Activated naive CD4-positive, alpha-beta T cell treated with anti-CD3 and anti-CD28 coated beads for 36 hours (primary cell): ENCODE results near the gene HDAC8. TPM values are rescaled to one million over a fixed set of nuclear protein-coding genes. Genes with fewer than 3 reads are reported as not detected.
"Not testable (repeated sequence)": the region's sequence is repeated elsewhere in the genome, so short reads cannot be mapped to it uniquely, and the experiment has no call there.

Experiments used
- CTCF ChIA-PET: fragments of 350-600 bp; sonication (Branson Sonifier 250); formaldehyde crosslinking; loops from one replicate; lab custom pipeline; 2021; ENCODE audit warnings: antibody characterized with exemption; lab: Charles Lee
- DNase-seq: peaks from one replicate; pipeline ENCODE4 v3.0.0-alpha.2; 2020
- H3K27ac Mint-ChIP-seq: one replicate; pipeline ENCODE4 v1.8.0; 2021; ENCODE audit warnings: mild to moderate bottlenecking, mixed read lengths
- H3K27me3 Mint-ChIP-seq: one replicate; pipeline ENCODE4 v1.8.0; 2021; ENCODE audit warnings: low read depth, mixed read lengths
- H3K36me3 Mint-ChIP-seq: one replicate; pipeline ENCODE4 v1.8.0; 2021; ENCODE audit warnings: low read depth, mixed read lengths
- H3K4me1 Mint-ChIP-seq: one replicate; pipeline ENCODE4 v1.8.0; 2021; ENCODE audit warnings: low read depth, mixed read lengths
- H3K4me3 Mint-ChIP-seq: one replicate; pipeline ENCODE4 v1.8.0; 2021; ENCODE audit warnings: mild to moderate bottlenecking, moderate library complexity, mixed read lengths
- H3K9me3 Mint-ChIP-seq: one replicate; pipeline ENCODE4 v1.8.0; 2021; ENCODE audit warnings: mixed read lengths
- intact Hi-C: fragments of 100-400 bp; cut with micrococcal nuclease; formaldehyde crosslinking; loops from one replicate; pipeline ENCODE4 v1.15.1; 2023
- total RNA-seq, 2 experiments: library from RNA; stranded (reverse); gene quantifications; one replicate each; pipeline ENCODE4 v1.2.3, GENCODE V29; 2021

The HDAC8 gene
- total RNA-seq, 2 experiments from 2014 or later: 14.8 to 16.8 TPM

DNA sequence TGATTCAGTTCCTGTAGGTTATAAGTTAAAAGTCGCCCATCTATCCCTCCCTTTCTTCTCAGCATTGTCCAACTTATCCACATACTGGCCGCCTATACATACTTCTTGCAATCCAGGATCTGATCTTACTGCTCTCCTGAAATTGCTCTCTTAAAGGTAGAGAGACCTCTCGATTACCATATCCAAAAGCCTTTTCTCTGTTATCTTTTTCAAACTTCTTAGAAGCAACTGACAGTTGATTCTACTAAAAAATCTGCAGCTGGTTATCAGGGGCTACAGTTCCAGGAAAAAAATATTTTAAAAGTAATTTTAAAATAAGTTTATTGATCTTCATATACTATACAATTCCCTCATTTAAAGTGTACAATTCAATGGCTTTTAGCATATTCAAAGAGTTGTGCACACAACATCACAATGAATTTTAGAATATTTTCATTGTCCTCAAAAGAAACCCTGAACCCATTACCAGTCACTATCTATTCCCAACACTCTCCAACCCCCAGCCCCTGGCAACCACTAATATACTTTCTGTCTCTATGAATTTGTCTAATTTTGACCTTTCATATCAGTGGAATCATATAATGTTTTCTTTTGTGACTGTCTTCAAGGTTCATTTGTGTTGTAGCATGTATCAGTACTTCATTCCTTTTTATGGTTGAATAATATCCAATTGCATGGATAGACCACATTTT is 102.0 kb downstream of the HDAC8 start:
- DNase-seq: no peak
- Mint-ChIP-seq H3K27ac (no peak overlapping the region), H3K27me3 (no peaks in the 10 kb centered on the region), H3K36me3 (peaks cover 17% of the 10 kb centered on the region), H3K4me3 (no peak overlapping the region), H3K4me1 (no peaks in the 10 kb centered on the region), H3K9me3 (no peaks in the 10 kb centered on the region)
- CTCF ChIA-PET: no interaction called here
- intact Hi-C loops: no loop called here

GRCh38 chrX:72470117-72470516 is 102.5 kb downstream of the HDAC8 start:
- H3K9me3 Mint-ChIP-seq: no peaks in the 10 kb centered on the region

DNA sequence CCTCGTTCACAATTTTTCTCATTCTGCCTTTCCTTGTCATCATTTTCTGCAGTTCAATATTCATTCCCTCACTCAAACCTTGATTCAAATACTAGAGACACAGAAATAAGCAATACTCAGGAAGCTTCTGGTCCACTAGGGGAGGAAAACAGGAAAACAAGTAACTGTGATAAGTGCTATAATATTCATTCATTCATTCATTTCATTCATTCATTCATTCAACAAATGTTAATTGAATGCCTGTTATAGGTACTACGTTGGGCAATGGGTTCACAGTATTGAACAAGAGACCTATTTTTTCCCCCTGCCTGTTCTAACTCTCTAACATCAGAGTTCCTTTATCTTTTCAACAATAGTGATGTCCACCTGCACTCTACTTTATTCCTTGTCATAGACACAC is 104.0 kb downstream of the HDAC8 start:
- H3K4me3 Mint-ChIP-seq: no peak overlapping the region
- H3K36me3 Mint-ChIP-seq: peaks cover 15% of the 10 kb centered on the region
- no peaks in the 10 kb centered on the region for H3K4me1 Mint-ChIP-seq
- intact Hi-C loops: no loop called here
- DNase-seq: no peak
- CTCF ChIA-PET: no interaction called here
- H3K9me3 Mint-ChIP-seq: no peaks in the 10 kb centered on the region
- H3K27ac Mint-ChIP-seq: no peak overlapping the region
- no peaks in the 10 kb centered on the region for H3K27me3 Mint-ChIP-seq

More at GRCh38 chrX:72470117-72470516, 102.5 kb downstream of the HDAC8 start:
- DNase-seq: no peak
- Mint-ChIP-seq H3K4me1 (no peaks in the 10 kb centered on the region), H3K27ac (no peak overlapping the region), H3K4me3 (no peak overlapping the region), H3K36me3 (peaks cover 17% of the 10 kb centered on the region), H3K27me3 (no peaks in the 10 kb centered on the region)
- CTCF ChIA-PET: no interaction called here
- intact Hi-C loops: no loop called here

DNA sequence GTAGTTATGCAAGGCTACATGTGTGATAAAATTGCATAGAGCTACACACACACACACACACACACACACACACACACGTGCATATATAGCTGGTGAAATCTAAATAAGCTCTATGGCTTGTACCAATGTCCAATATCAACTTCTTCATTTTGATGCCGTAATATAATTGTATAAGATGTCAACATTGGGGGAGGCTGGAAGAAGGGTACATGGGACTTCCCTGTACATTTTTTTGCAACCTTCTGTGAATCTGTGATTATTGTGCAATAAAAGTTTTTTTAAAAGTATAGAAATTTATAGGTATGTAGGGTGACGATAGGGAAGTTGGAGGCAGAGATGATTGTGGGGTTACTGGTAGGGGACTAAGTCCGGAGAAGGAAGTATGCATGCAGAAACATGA is 105.5 kb downstream of the HDAC8 start:
- Mint-ChIP-seq H3K4me3 (no peak overlapping the region), H3K27me3 (no peaks in the 10 kb centered on the region), H3K36me3 (peaks cover 12% of the 10 kb centered on the region), H3K9me3 (no peaks in the 10 kb centered on the region), H3K27ac (no peak overlapping the region), H3K4me1 (no peaks in the 10 kb centered on the region)
- intact Hi-C loops: no loop called here
- CTCF ChIA-PET: no interaction called here
- no peak for DNase-seq

- intact Hi-C loops: no loop called here
- Mint-ChIP-seq H3K36me3 (peaks cover 17% of the 10 kb centered on the region), H3K4me1 (no peaks in the 10 kb centered on the region), H3K27me3 (no peaks in the 10 kb centered on the region), H3K4me3 (no peak overlapping the region), H3K9me3 (no peaks in the 10 kb centered on the region), H3K27ac (no peak overlapping the region)
- CTCF ChIA-PET: no interaction called here
- DNase-seq: no peak
These were observed 106.2 kb downstream of the HDAC8 start for GRCh38 chrX:72466493-72466892.

GRCh38 chrX:72465889-72466288 is 106.8 kb downstream of the HDAC8 start:
- CTCF ChIA-PET: no interaction called here
- DNase-seq: no peak
- H3K27me3 Mint-ChIP-seq: no peaks in the 10 kb centered on the region
- H3K27ac Mint-ChIP-seq: no peak overlapping the region
- no peaks in the 10 kb centered on the region for H3K4me1 Mint-ChIP-seq
- intact Hi-C loops: no loop called here
- H3K9me3 Mint-ChIP-seq: no peaks in the 10 kb centered on the region
- H3K4me3 Mint-ChIP-seq: no peak overlapping the region
- H3K36me3 Mint-ChIP-seq: peaks cover 17% of the 10 kb centered on the region

DNA sequence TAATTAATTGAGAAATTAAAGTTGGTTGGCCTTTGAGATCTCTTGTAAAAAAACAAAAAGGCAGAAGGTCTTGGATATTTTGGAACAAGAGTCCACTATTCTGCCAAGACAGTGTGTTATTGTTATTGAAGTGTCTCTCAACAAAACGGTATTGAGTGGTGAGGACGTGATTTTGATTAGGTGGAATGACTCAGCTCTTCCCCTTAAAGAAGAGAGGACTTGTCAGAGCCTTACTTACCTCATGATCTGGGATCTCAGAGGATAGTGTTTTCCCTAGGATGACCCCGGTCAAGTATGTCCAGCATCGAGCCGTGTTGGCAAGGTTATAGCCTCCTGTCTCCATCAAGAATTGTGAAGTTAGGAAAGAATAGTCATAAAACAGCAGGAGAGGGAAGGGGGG is 110.9 kb downstream of the HDAC8 start:
- CTCF ChIA-PET: no interaction called here
- DNase-seq: no peak
- H3K9me3 Mint-ChIP-seq: no peaks in the 10 kb centered on the region
- intact Hi-C loops: no loop called here
- H3K36me3 Mint-ChIP-seq: peaks cover 11% of the 10 kb centered on the region
- no peak overlapping the region for H3K4me3 Mint-ChIP-seq
- H3K27ac Mint-ChIP-seq: no peak overlapping the region
- H3K27me3 Mint-ChIP-seq: no peaks in the 10 kb centered on the region
- H3K4me1 Mint-ChIP-seq: no peaks in the 10 kb centered on the region

GRCh38 chrX:72461288-72461687 is 111.4 kb downstream of the HDAC8 start:
- no peak overlapping the region for H3K27ac Mint-ChIP-seq
- no peak overlapping the region for H3K4me3 Mint-ChIP-seq
- H3K4me1 Mint-ChIP-seq: no peaks in the 10 kb centered on the region
- CTCF ChIA-PET: no interaction called here
- intact Hi-C loops: no loop called here
- DNase-seq: no peak
- H3K36me3 Mint-ChIP-seq: peaks cover 11% of the 10 kb centered on the region
- no peaks in the 10 kb centered on the region for H3K27me3 Mint-ChIP-seq
- H3K9me3 Mint-ChIP-seq: no peaks in the 10 kb centered on the region

DNA sequence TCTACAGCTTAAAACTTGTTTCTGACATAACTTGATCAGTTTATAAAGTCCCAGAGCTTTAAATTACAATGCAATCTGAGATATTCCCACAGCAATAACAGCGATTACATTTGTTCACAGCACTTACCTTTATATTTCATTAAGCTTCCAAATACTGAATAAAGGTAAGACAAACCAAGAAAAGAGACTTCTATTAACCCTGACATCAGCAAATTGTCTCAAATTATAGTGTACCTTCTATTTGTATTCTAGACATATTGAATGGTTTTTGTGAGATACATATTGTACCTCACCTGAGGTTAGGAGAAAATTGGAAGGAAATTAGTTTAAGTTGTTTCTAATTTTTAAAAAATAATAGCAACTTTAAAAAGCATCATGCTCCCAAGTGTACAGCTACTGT is 111.9 kb downstream of the HDAC8 start:
- no peaks in the 10 kb centered on the region for H3K27me3 Mint-ChIP-seq
- CTCF ChIA-PET: no interaction called here
- no peaks in the 10 kb centered on the region for H3K9me3 Mint-ChIP-seq
- intact Hi-C loops: no loop called here
- H3K27ac Mint-ChIP-seq: no peak overlapping the region
- DNase-seq: no peak
- H3K4me1 Mint-ChIP-seq: no peaks in the 10 kb centered on the region
- H3K36me3 Mint-ChIP-seq: peaks cover 8% of the 10 kb centered on the region
- H3K4me3 Mint-ChIP-seq: no peak overlapping the region

- DNase-seq, H3K4me3 Mint-ChIP-seq, H3K27ac Mint-ChIP-seq, CTCF ChIA-PET, H3K9me3 Mint-ChIP-seq, H3K27me3 Mint-ChIP-seq, H3K4me1 Mint-ChIP-seq, intact Hi-C loops: not testable (repeated sequence)
- peaks cover 34% of the 10 kb centered on the region for H3K36me3 Mint-ChIP-seq
These were observed 123.6 kb downstream of the HDAC8 start for GRCh38 chrX:72449034-72449433.

GRCh38 chrX:72440764-72441163 is 131.9 kb downstream of the HDAC8 start:
- intact Hi-C loops, H3K4me1 Mint-ChIP-seq, CTCF ChIA-PET, DNase-seq, H3K4me3 Mint-ChIP-seq, H3K27ac Mint-ChIP-seq, H3K27me3 Mint-ChIP-seq: not testable (repeated sequence)
- peaks cover 41% of the 10 kb centered on the region for H3K36me3 Mint-ChIP-seq
- H3K9me3 Mint-ChIP-seq: peaks cover 15% of the 10 kb centered on the region

- peaks cover 49% of the 10 kb centered on the region for H3K36me3 Mint-ChIP-seq
These were observed 136.6 kb downstream of the HDAC8 start for GRCh38 chrX:72436010-72436409.

DNA sequence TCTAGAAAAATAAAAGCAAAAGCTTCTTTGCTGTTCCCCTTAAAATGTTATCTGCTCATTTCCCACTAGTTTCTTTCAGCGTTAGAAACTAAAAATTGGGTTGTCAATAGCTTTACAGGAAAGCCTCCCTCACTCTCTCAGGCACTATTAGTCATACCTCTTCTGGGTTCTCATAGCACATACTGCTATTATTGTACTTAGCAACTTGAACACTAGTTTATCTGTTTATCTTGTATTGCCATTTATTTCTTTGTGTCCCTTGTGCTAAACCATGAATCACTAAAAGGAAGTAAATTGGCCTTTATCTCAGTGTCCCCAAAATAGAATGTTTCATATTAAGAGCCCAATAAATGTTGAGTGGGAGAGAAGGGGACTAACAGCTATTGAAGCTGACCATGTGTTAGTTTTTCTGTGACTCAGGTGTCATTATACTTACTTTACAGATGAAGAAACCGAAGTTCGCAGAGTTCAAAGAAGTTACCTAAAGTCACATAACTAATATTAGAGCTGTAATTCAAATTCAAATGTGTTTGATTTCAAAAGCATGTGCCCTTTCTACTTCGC is 142.2 kb downstream of the HDAC8 start:
- peaks cover 33% of the 10 kb centered on the region for H3K36me3 Mint-ChIP-seq
- CTCF ChIA-PET: no interaction called here
- intact Hi-C loops: no loop called here

More at GRCh38 chrX:72436010-72436409, 136.6 kb downstream of the HDAC8 start:
- intact Hi-C loops: no loop called here
- no peak for DNase-seq
- Mint-ChIP-seq H3K4me1 (no peaks in the 10 kb centered on the region), H3K9me3 (peaks cover 15% of the 10 kb centered on the region), H3K4me3 (no peak overlapping the region), H3K27ac (no peak overlapping the region), H3K27me3 (no peaks in the 10 kb centered on the region)
- CTCF ChIA-PET: no interaction called here

More for the DNA sequence above, 142.2 kb downstream of the HDAC8 start:
- DNase-seq: no peak
- H3K27ac Mint-ChIP-seq: no peak overlapping the region
- peaks cover 2% of the 10 kb centered on the region for H3K9me3 Mint-ChIP-seq
- H3K27me3 Mint-ChIP-seq: no peaks in the 10 kb centered on the region
- no peaks in the 10 kb centered on the region for H3K4me1 Mint-ChIP-seq
- no peak overlapping the region for H3K4me3 Mint-ChIP-seq
